Effector memory CD8-positive, alpha-beta T cell (primary cell): ENCODE measurements around the gene ETV5.

Experiments
- ATAC-seq: fragments of 150-1000 bp; cut with Tn5 transposase; replicated peaks from 2 replicates; pipeline ENCODE4 v1.10.0; 2021; ENCODE audit warnings: mild to moderate bottlenecking, moderate library complexity
- DNase-seq, 3 experiments: peaks; one replicate each; pipeline ENCODE4 v3.0.0; 2021
- H3K27ac Mint-ChIP-seq, 2 donors: one replicate each; pipeline ENCODE4 v1.8.0; 2022; ENCODE audit warnings: mild to moderate bottlenecking in 2 of 2, mixed read lengths in 2 of 2, moderate library complexity in 2 of 2
- H3K27me3 Mint-ChIP-seq, 2 donors: one replicate each; pipeline ENCODE4 v1.8.0; 2022; ENCODE audit warnings: mixed read lengths in 2 of 2
- H3K36me3 Mint-ChIP-seq: one replicate; pipeline ENCODE4 v1.8.0; 2022; ENCODE audit warnings: mild to moderate bottlenecking, moderate library complexity, mixed read lengths; ENCODE audit not compliant: insufficient read depth
- H3K4me1 Mint-ChIP-seq, 2 donors: one replicate each; pipeline ENCODE4 v1.8.0; 2022; ENCODE audit warnings: low read depth in 2 of 2, mixed read lengths in 2 of 2
- H3K4me3 Mint-ChIP-seq, 2 donors: one replicate each; pipeline ENCODE4 v1.8.0; 2022; ENCODE audit warnings: mild to moderate bottlenecking in 2 of 2, mixed read lengths in 2 of 2, moderate library complexity in 2 of 2
- H3K9me3 Mint-ChIP-seq, 2 donors: one replicate each; pipeline ENCODE4 v1.8.0; 2022; ENCODE audit warnings: mixed read lengths in 2 of 2

ETV5 gene

GRCh38 chr3:186081678-186082077 is 27.2 kb downstream of the ETV5 start:
- no peaks in the 10 kb centered on the region for H3K4me1 Mint-ChIP-seq
- no peaks in the 10 kb centered on the region for H3K9me3 Mint-ChIP-seq
- ATAC-seq = no peak

GRCh38 chr3:186080849-186081438 is 27.9 kb downstream of the ETV5 start:
- H3K4me3 Mint-ChIP-seq = no peak overlapping the region
- H3K36me3 Mint-ChIP-seq = no peaks in the 10 kb centered on the region
- DNase-seq (no peak), ATAC-seq (no peak)
- H3K27me3 Mint-ChIP-seq = peaks cover 40 to 80% of the 10 kb centered on the region in 2 donors
- H3K4me1 Mint-ChIP-seq = no peaks in the 10 kb centered on the region
- no peak overlapping the region for H3K27ac Mint-ChIP-seq
- no peaks in the 10 kb centered on the region for H3K9me3 Mint-ChIP-seq

More at GRCh38 chr3:186081678-186082077, 27.2 kb downstream of the ETV5 start:
- Mint-ChIP-seq H3K36me3 (no peaks in the 10 kb centered on the region), H3K27me3 (peaks cover 44 to 80% of the 10 kb centered on the region in 2 donors), H3K4me3 (no peak overlapping the region), H3K27ac (no peak overlapping the region)
- DNase-seq = no peak

GRCh38 chr3:186079925-186080324 is 29.0 kb downstream of the ETV5 start:
- no peak overlapping the region for H3K27ac Mint-ChIP-seq
- peaks cover 34 to 71% of the 10 kb centered on the region in 2 donors for H3K27me3 Mint-ChIP-seq
- no peaks in the 10 kb centered on the region for H3K4me1 Mint-ChIP-seq
- no peaks in the 10 kb centered on the region for H3K36me3 Mint-ChIP-seq
- H3K4me3 Mint-ChIP-seq = no peak overlapping the region
- DNase-seq (no peak), ATAC-seq (no peak)
- H3K9me3 Mint-ChIP-seq = peaks cover 0 to 2% of the 10 kb centered on the region in 2 donors

GRCh38 chr3:186077466-186077865 is 31.4 kb downstream of the ETV5 start:
- Mint-ChIP-seq H3K4me1 (no peaks in the 10 kb centered on the region), H3K36me3 (no peaks in the 10 kb centered on the region), H3K9me3 (peaks cover 0 to 2% of the 10 kb centered on the region in 2 donors), H3K27ac (no peak overlapping the region), H3K27me3 (peaks cover 32 to 57% of the 10 kb centered on the region in 2 donors), H3K4me3 (no peak overlapping the region)
- ATAC-seq (no peak), DNase-seq (no peak)

- ATAC-seq = no peak
- Mint-ChIP-seq H3K4me3 (no peak overlapping the region), H3K36me3 (no peaks in the 10 kb centered on the region), H3K4me1 (no peaks in the 10 kb centered on the region), H3K27ac (no peak overlapping the region), H3K27me3 (peaks cover 37 to 54% of the 10 kb centered on the region in 2 donors), H3K9me3 (peaks cover 0 to 2% of the 10 kb centered on the region in 2 donors)
- DNase-seq = no peak
Measured at GRCh38 chr3:186075931-186076567, 32.8 kb downstream of the ETV5 start.

- Mint-ChIP-seq H3K27me3 (peaks cover 37 to 54% of the 10 kb centered on the region in 2 donors), H3K4me1 (no peaks in the 10 kb centered on the region), H3K9me3 (peaks cover 0 to 2% of the 10 kb centered on the region in 2 donors), H3K4me3 (no peak overlapping the region), H3K27ac (no peak overlapping the region), H3K36me3 (no peaks in the 10 kb centered on the region)
- DNase-seq (no peak), ATAC-seq (no peak)
Measured at GRCh38 chr3:186075489-186075888, 33.4 kb downstream of the ETV5 start.

- DNase-seq (no peak), ATAC-seq (no peak)
- Mint-ChIP-seq H3K4me3 (no peak overlapping the region), H3K27ac (no peak overlapping the region), H3K9me3 (peaks cover 0 to 2% of the 10 kb centered on the region in 2 donors), H3K36me3 (no peaks in the 10 kb centered on the region), H3K27me3 (peaks cover 36 to 43% of the 10 kb centered on the region in 2 donors), H3K4me1 (no peaks in the 10 kb centered on the region)
Measured at GRCh38 chr3:186073641-186074040, 35.2 kb downstream of the ETV5 start.

- Mint-ChIP-seq H3K4me3 (no peak overlapping the region), H3K4me1 (peaks cover 5 to 7% of the 10 kb centered on the region in 2 donors), H3K9me3 (peaks cover 0 to 2% of the 10 kb centered on the region in 2 donors), H3K27ac (no peak overlapping the region), H3K36me3 (no peaks in the 10 kb centered on the region), H3K27me3 (peaks cover 37% of the 10 kb centered on the region in 2 donors)
- ATAC-seq = no peak
- no peak for DNase-seq
Measured at GRCh38 chr3:186070996-186071395, 37.9 kb downstream of the ETV5 start.

GRCh38 chr3:186070550-186070949 is 38.3 kb downstream of the ETV5 start:
- H3K27ac Mint-ChIP-seq = no peak overlapping the region
- H3K36me3 Mint-ChIP-seq = no peaks in the 10 kb centered on the region
- peaks cover 0 to 2% of the 10 kb centered on the region in 2 donors for H3K9me3 Mint-ChIP-seq
- peaks cover 39 to 41% of the 10 kb centered on the region in 2 donors for H3K27me3 Mint-ChIP-seq
- DNase-seq (no peak), ATAC-seq (no peak)
- H3K4me1 Mint-ChIP-seq = peaks cover 5 to 7% of the 10 kb centered on the region in 2 donors
- no peak overlapping the region for H3K4me3 Mint-ChIP-seq

GRCh38 chr3:186070133-186070532 is 38.8 kb downstream of the ETV5 start:
- ATAC-seq (no peak), DNase-seq (no peak)
- peaks cover 43% of the 10 kb centered on the region in 2 donors for H3K27me3 Mint-ChIP-seq
- H3K27ac Mint-ChIP-seq = no peak overlapping the region
- peaks cover 5 to 7% of the 10 kb centered on the region in 2 donors for H3K4me1 Mint-ChIP-seq
- peaks cover 0 to 2% of the 10 kb centered on the region in 2 donors for H3K9me3 Mint-ChIP-seq
- no peak overlapping the region for H3K4me3 Mint-ChIP-seq
- no peaks in the 10 kb centered on the region for H3K36me3 Mint-ChIP-seq

GRCh38 chr3:186069199-186069598 is 39.7 kb downstream of the ETV5 start:
- peaks cover 45 to 53% of the 10 kb centered on the region in 2 donors for H3K27me3 Mint-ChIP-seq
- H3K4me1 Mint-ChIP-seq = peaks cover 5 to 7% of the 10 kb centered on the region in 2 donors
- no peak overlapping the region for H3K27ac Mint-ChIP-seq
- ATAC-seq (no peak), DNase-seq (no peak)
- no peak overlapping the region for H3K4me3 Mint-ChIP-seq
- H3K9me3 Mint-ChIP-seq = no peaks in the 10 kb centered on the region
- H3K36me3 Mint-ChIP-seq = no peaks in the 10 kb centered on the region

GRCh38 chr3:186068243-186068552 is 40.7 kb downstream of the ETV5 start:
- Mint-ChIP-seq H3K36me3 (no peaks in the 10 kb centered on the region), H3K4me1 (peaks cover 5 to 7% of the 10 kb centered on the region in 2 donors), H3K4me3 (no peak overlapping the region), H3K27me3 (peaks cover 55 to 61% of the 10 kb centered on the region in 2 donors), H3K27ac (no peak overlapping the region), H3K9me3 (no peaks in the 10 kb centered on the region)
- no peak for DNase-seq
- no peak for ATAC-seq

GRCh38 chr3:186067360-186068242 is 41.3 kb downstream of the ETV5 start:
- H3K9me3 Mint-ChIP-seq = no peaks in the 10 kb centered on the region
- H3K27ac Mint-ChIP-seq = peak overlapping the region in 1 of 2 donors; percentile 9
- DNase-seq (no peak), ATAC-seq (no peak)
- H3K27me3 Mint-ChIP-seq = peaks cover 53 to 61% of the 10 kb centered on the region in 2 donors
- no peaks in the 10 kb centered on the region for H3K36me3 Mint-ChIP-seq
- peak overlapping the region; percentile 16 to 61 for H3K4me3 Mint-ChIP-seq
- peaks cover 5 to 7% of the 10 kb centered on the region in 2 donors for H3K4me1 Mint-ChIP-seq
